ENCODE results near the gene CGB1.
"Not testable (repeated sequence)": the region's sequence is repeated elsewhere in the genome, so short reads cannot be mapped to it uniquely, and the experiment has no call there.

The CGB1 gene

GRCh38 chr19:49020931-49021895 is 15.5 kb downstream of the CGB1 start:
- no peak for DNase-seq

- DNase-seq = no peak
Observed at GRCh38 chr19:49020342-49020741, 16.4 kb downstream of the CGB1 start.

GRCh38 chr19:49019242-49019932 is 17.3 kb downstream of the CGB1 start:
- no peak for DNase-seq

- DNase-seq = not testable (repeated sequence)
Observed at GRCh38 chr19:49018388-49019241, 18.1 kb downstream of the CGB1 start.

- no peak for DNase-seq
Observed at GRCh38 chr19:49017666-49018351, 18.9 kb downstream of the CGB1 start.

GRCh38 chr19:49017041-49017665 is 19.5 kb downstream of the CGB1 start, which contains the start of gene LHB:
LHB (minus strand) TSS chr19:49017091; CDS start chr19:49017081, 10 bp downstream.
- no peak for DNase-seq

- DNase-seq = no peak
Observed at GRCh38 chr19:49016067-49016839, 20.4 kb downstream of the CGB1 start.

GRCh38 chr19:49014870-49015255 is 21.8 kb downstream of the CGB1 start:
- DNase-seq = no peak

- DNase-seq = no peak
Observed at GRCh38 chr19:49014123-49014869, 22.4 kb downstream of the CGB1 start.

GRCh38 chr19:49011194-49011593 is 25.5 kb downstream of the CGB1 start:
- DNase-seq = no peak

- no peak for DNase-seq
Observed at GRCh38 chr19:49010453-49010852, 26.2 kb downstream of the CGB1 start.

GRCh38 chr19:49009828-49010227 is 26.9 kb downstream of the CGB1 start:
- DNase-seq = no peak

GRCh38 chr19:49006905-49007304 is 29.8 kb downstream of the CGB1 start:
- DNase-seq = no peak

GRCh38 chr19:49004964-49005614 is 31.6 kb downstream of the CGB1 start:
- DNase-seq = no peak

- DNase-seq = no peak
Observed at GRCh38 chr19:49004133-49004532, 32.6 kb downstream of the CGB1 start.

- DNase-seq = no peak
Observed at GRCh38 chr19:48999481-49000325, 37.0 kb downstream of the CGB1 start.

GRCh38 chr19:48997972-48998371 is 38.7 kb downstream of the CGB1 start:
- no peak for DNase-seq

- DNase-seq = no peak
Observed at GRCh38 chr19:48994035-48994386, 42.7 kb downstream of the CGB1 start.
